ENCODE measurements around the gene GJA3.

Gene GJA3

DNA sequence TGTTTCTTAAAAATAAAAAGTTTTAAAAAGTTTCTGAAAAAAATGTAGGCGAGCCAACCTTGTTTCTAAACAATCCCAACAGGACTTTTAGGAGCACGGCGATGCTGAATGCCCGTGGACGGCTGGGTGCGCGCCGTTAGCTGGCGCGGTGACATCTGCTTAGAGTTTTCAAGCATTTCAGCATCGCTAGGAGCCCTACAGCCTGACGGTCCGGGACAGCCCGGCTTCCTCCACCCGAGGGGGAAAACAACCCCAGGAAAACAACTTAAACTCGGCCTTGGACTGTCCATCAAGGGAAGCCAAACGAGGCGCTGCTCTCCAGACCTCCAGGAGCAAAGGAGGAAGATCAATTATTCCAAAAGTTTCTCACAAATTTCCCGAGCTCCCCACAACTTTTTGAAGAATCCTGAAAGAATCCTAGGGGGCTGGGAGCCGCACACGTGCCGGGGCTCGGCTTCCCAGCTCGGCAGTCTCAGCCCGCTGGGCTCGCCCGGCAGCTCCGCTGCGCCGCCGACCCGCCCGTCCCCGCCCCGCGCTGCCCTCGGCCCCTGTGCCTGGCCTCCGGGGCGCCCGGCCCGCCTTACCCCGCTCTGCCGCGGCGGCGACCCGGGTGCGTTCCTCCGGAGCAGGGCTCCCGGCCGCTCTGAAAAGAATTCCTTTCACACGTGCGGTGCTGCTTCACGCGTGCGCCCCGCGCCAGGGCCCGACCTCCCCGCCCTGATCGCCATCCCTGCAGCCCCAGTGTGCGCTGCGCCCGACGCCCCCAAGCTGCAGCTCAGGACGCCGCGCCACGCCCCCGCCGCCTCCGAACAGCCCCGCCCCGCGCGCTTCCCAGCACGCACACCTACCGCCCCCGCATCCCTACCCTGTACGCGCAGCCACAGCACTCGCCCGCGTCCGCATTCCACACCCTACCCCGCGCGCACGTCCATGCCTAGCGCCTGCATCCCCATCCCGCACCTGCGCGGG is at the start of gene GJA3:
TSS of gene GJA3 (minus strand) at position 747 of the 969 bp plus-strand sequence. CDS start 17,764 bp downstream, outside the sequence.
- TF ChIP-seq, protein P1, sequence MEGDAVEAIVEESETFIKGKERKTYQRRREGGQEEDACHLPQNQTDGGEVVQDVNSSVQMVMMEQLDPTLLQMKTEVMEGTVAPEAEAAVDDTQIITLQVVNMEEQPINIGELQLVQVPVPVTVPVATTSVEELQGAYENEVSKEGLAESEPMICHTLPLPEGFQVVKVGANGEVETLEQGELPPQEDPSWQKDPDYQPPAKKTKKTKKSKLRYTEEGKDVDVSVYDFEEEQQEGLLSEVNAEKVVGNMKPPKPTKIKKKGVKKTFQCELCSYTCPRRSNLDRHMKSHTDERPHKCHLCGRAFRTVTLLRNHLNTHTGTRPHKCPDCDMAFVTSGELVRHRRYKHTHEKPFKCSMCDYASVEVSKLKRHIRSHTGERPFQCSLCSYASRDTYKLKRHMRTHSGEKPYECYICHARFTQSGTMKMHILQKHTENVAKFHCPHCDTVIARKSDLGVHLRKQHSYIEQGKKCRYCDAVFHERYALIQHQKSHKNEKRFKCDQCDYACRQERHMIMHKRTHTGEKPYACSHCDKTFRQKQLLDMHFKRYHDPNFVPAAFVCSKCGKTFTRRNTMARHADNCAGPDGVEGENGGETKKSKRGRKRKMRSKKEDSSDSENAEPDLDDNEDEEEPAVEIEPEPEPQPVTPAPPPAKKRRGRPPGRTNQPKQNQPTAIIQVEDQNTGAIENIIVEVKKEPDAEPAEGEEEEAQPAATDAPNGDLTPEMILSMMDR (conservative IDR thresholded peaks at IDR 0.05; ENCODE audit: low read depth, low read length), result no peak
- Histone ChIP-seq H2AFZ (ENCODE audit: low read depth) (peak within 1 kb of the TSS; percentile 94), H4K20me1 (ENCODE audit: insufficient read depth) (no peaks in the 10 kb centered on the region), H3K36me3 (ENCODE audit: insufficient read depth) (no peaks in the 10 kb centered on the region), H3K9ac (no peak within 1 kb of the TSS), H3K4me1 (ENCODE audit: low read depth, poor library complexity, severe bottlenecking) (no peaks in the 10 kb centered on the region), H3K27me3 (ENCODE audit: insufficient read depth, low read depth) (no peaks in the 10 kb centered on the region; the same call in 1 of the 2 replicates), H3K79me2 (ENCODE audit: insufficient read depth, low read depth) (no peaks in the 10 kb centered on the region), H3K4me3 (IDR thresholded peaks at IDR 0.05; ENCODE audit: insufficient read depth, low read depth, low read length) (no peak within 1 kb of the TSS), H3K4me2 (peak within 1 kb of the TSS; percentile 61), H3K27ac (no peak within 1 kb of the TSS)

DNA sequence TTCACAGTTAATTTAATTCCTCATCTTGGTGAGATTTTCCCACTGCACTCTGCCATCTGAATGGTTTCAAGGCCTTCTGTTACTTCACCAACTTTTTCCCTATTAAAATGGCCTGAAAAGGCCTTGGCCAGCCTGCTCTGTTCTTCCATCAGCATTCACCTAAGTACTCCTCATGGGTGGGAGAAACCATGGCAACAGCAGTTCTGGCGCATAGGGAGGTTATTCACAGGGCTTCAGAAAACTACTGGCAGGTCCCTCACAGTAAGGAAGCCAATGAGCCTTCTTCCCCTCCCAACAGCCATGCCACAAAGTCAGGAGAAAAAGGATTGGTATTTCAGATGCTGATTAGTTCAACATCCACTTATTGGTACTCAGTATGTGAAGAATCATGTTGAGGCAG is 49.1 kb upstream of the GJA3 start:
- Histone ChIP-seq H2AFZ (ENCODE audit: low read depth) (no peak overlapping the region), H3K27me3 (ENCODE audit: insufficient read depth, low read depth) (no peaks in the 10 kb centered on the region)
- TF ChIP-seq, protein P1 (conservative IDR thresholded peaks at IDR 0.05; ENCODE audit: low read depth, low read length), result no peak

DNA sequence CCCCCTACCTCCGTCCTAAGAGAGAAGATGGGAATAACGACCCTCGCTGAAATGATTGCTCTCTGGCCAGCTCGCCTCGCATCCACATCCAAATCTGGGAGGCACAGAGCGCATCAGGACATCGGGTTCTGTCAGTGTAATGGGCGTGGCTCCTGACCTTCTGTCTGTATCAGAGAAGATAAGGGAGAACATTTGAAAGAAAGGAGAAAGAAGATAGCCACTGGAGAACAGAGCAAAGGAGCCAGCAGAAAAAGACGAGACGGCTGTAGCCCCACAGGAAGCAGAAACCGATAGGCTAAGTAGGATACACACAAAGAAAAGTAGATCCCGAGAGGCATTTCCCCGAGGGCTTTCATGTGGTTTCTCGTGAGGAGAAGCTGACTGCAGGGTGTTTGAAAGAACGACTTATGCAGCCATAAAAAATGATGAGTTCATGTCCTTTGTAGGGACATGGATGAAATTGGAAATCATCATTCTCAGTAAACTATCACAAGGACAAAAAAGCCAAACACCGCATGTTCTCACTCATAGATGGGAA is 45.9 kb upstream of the GJA3 start:
- H3K4me2 ChIP-seq, result no peak overlapping the region
- H3K36me3 ChIP-seq (ENCODE audit: insufficient read depth), result no peaks in the 10 kb centered on the region
- H4K20me1 ChIP-seq (ENCODE audit: insufficient read depth), result no peaks in the 10 kb centered on the region
- H3K27me3 ChIP-seq (ENCODE audit: insufficient read depth, low read depth), result no peaks in the 10 kb centered on the region
- no peak overlapping the region for H3K27ac ChIP-seq
- H3K4me1 ChIP-seq (ENCODE audit: low read depth, poor library complexity, severe bottlenecking), result no peaks in the 10 kb centered on the region
- no peak overlapping the region for H3K9ac ChIP-seq
- TF ChIP-seq, protein P1 (conservative IDR thresholded peaks at IDR 0.05; ENCODE audit: low read depth, low read length), result no peak
- H3K4me3 ChIP-seq (IDR thresholded peaks at IDR 0.05; ENCODE audit: insufficient read depth, low read depth, low read length), result no peak overlapping the region
- no peaks in the 10 kb centered on the region for H3K79me2 ChIP-seq (ENCODE audit: insufficient read depth, low read depth)
- H2AFZ ChIP-seq (ENCODE audit: low read depth), result no peak overlapping the region

More for the DNA sequence above, 49.1 kb upstream of the GJA3 start:
- H3K4me1 ChIP-seq (ENCODE audit: low read depth, poor library complexity, severe bottlenecking), result no peaks in the 10 kb centered on the region
- H3K4me2 ChIP-seq, result no peak overlapping the region
- H3K79me2 ChIP-seq (ENCODE audit: insufficient read depth, low read depth), result no peaks in the 10 kb centered on the region
- H3K36me3 ChIP-seq (ENCODE audit: insufficient read depth), result no peaks in the 10 kb centered on the region
- no peak overlapping the region for H3K4me3 ChIP-seq (IDR thresholded peaks at IDR 0.05; ENCODE audit: insufficient read depth, low read depth, low read length)
- H3K27ac ChIP-seq, result no peak overlapping the region
- no peak overlapping the region for H3K9ac ChIP-seq
- H4K20me1 ChIP-seq (ENCODE audit: insufficient read depth), result no peaks in the 10 kb centered on the region

DNA sequence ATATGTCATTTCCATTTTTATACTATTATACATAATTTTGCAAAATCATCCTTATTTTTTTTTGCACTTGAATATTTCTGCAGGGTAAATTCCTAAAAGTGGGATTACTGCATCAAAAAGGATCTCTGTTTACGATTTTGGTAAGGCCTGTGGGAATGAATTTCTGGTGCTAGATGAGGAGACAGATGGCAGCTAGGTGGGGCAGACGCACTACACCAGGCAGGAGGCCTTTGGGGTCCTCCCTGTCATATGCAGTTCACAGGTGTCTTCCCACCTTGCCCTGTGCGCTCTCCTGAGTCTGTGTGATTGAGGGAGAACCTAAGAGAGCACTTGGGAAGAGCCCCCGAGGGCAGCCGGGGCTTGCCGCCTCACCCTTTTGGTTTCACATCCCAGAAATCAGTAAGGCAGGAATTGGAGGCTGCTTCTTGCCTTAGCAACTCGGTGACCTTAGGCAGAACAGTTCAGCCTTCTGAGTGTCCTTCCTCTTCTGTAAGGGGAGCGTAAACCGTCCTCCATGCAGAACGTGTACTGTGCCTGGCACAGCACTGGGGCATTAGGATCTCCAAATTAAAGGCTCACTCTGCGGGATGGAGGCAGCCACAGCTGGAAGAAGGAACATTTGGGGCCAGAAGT is 45.3 kb upstream of the GJA3 start:
- H3K9ac ChIP-seq, result no peak overlapping the region
- H4K20me1 ChIP-seq (ENCODE audit: insufficient read depth), result no peaks in the 10 kb centered on the region
- H3K36me3 ChIP-seq (ENCODE audit: insufficient read depth), result no peaks in the 10 kb centered on the region
- H2AFZ ChIP-seq (ENCODE audit: low read depth), result no peak overlapping the region
- H3K4me1 ChIP-seq (ENCODE audit: low read depth, poor library complexity, severe bottlenecking), result no peaks in the 10 kb centered on the region
- no peak overlapping the region for H3K4me3 ChIP-seq (IDR thresholded peaks at IDR 0.05; ENCODE audit: insufficient read depth, low read depth, low read length)
- no peaks in the 10 kb centered on the region for H3K79me2 ChIP-seq (ENCODE audit: insufficient read depth, low read depth)
- TF ChIP-seq, protein P1 (conservative IDR thresholded peaks at IDR 0.05; ENCODE audit: low read depth, low read length), result no peak
- H3K4me2 ChIP-seq, result no peak overlapping the region
- H3K27me3 ChIP-seq (ENCODE audit: insufficient read depth, low read depth), result no peaks in the 10 kb centered on the region
- H3K27ac ChIP-seq, result no peak overlapping the region
